Fibroblast of the aortic adventitia (primary cell): ENCODE results near the gene ASB13. TPM values are rescaled to one million over a fixed set of nuclear protein-coding genes. Genes with fewer than 3 reads are reported as not detected.
A peak's percentile ranks its signal among the peaks of the same experiment; 100 is the strongest.

Experiments
- DNase-seq: peaks from one replicate; pipeline ENCODE4 v3.0.0-alpha.2; 2010; ENCODE audit warnings: low read depth
- H3K4me3 ChIP-seq: 2 replicates; pipeline ENCODE4 v1.5.1; 2011; ENCODE audit warnings: low read depth, mild to moderate bottlenecking, control low read depth, low read length, moderate library complexity
- CTCF ChIP-seq: IDR thresholded peaks from 2 replicates; pipeline ENCODE4 v1.5.1; 2011; ENCODE audit warnings: mild to moderate bottlenecking, low read length, control low read depth, inconsistent platforms; ENCODE audit not compliant: insufficient read depth
- total RNA-seq: library from RNA; depleted of rRNA; stranded (reverse); fragments of >200 nt; gene quantifications from 2 replicates; pipeline ENCODE4 v1.2.3, GENCODE V29; 2012; ENCODE audit warnings: low replicate concordance

ASB13 gene
- total RNA-seq, 1 donor, result 8.4 TPM

GRCh38 chr10:5643346-5644067, 22.9 kb downstream of the ASB13 start:
- no peak for TF ChIP-seq CTCF
- no peak overlapping the region for H3K4me3 ChIP-seq
- DNase-seq, result peak; percentile 90

GRCh38 chr10:5641501-5641900, 24.9 kb downstream of the ASB13 start:
- no peak overlapping the region for H3K4me3 ChIP-seq
- no peak for DNase-seq
- TF ChIP-seq CTCF, result no peak

GRCh38 chr10:5640501-5640900, 25.9 kb downstream of the ASB13 start:
- TF ChIP-seq CTCF, result no peak
- no peak overlapping the region for H3K4me3 ChIP-seq
- DNase-seq, result no peak

GRCh38 chr10:5640036-5640435, 26.4 kb downstream of the ASB13 start:
- no peak for DNase-seq
- H3K4me3 ChIP-seq, result no peak overlapping the region
- no peak for TF ChIP-seq CTCF

DNA sequence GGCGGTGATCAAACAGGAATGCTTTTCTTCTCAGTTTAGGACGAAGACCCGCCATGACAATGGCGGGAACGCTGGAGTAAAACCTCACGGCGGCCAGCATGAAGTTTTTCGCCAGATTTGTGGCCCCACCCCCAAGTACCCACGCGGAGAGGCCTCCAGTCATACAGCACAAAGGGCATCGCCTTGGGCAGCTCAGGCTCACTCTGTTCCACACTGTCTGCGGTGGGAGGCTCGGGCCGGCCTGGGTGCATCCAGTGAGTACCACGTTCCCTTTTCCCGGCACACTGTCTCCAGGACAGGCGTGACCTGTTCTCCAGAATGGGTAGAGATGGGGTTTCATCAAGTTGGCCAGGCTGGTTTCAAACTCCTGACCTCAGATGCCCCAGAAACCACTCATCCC, 27.3 kb downstream of the ASB13 start:
- no peak for TF ChIP-seq CTCF
- no peak for DNase-seq
- no peak overlapping the region for H3K4me3 ChIP-seq

DNA sequence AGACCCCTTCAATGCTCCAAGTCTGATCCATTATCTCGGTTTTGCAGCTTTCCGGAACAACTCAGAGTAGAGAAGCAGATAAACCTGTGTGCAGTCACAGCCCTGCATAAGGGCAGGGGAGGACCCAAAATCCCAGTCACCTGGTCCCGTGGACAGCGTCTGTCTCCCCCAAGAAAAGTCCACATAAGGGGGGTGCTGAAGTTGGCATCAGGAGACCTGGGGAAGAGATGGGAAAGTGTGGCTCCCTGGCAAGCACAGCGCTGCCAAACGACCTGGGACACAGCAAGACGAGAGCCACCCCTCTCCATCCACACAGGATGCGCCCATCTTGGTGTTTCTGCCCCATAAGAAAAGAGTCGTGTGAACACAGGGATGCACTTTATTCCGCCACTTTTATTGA, 27.9 kb downstream of the ASB13 start:
- no peak for TF ChIP-seq CTCF
- H3K4me3 ChIP-seq, result no peak overlapping the region
- no peak for DNase-seq

- no peak overlapping the region for H3K4me3 ChIP-seq
- TF ChIP-seq CTCF, result no peak
- no peak for DNase-seq
These were observed 31.5 kb downstream of the ASB13 start for GRCh38 chr10:5634918-5635317.
